ENCODE measurements around the gene LRP2. TPM values are rescaled to one million over a fixed set of nuclear protein-coding genes. Genes with fewer than 3 reads are reported as not detected.

The LRP2 gene
- total and polyA plus RNA-seq, 2 experiments from 2014 or later = 0.68 to 2.7 TPM

GRCh38 chr2:169329688-169330554 lies 32.4 kb downstream of the LRP2 start (continued):
- TF ChIP-seq, protein P1, sequence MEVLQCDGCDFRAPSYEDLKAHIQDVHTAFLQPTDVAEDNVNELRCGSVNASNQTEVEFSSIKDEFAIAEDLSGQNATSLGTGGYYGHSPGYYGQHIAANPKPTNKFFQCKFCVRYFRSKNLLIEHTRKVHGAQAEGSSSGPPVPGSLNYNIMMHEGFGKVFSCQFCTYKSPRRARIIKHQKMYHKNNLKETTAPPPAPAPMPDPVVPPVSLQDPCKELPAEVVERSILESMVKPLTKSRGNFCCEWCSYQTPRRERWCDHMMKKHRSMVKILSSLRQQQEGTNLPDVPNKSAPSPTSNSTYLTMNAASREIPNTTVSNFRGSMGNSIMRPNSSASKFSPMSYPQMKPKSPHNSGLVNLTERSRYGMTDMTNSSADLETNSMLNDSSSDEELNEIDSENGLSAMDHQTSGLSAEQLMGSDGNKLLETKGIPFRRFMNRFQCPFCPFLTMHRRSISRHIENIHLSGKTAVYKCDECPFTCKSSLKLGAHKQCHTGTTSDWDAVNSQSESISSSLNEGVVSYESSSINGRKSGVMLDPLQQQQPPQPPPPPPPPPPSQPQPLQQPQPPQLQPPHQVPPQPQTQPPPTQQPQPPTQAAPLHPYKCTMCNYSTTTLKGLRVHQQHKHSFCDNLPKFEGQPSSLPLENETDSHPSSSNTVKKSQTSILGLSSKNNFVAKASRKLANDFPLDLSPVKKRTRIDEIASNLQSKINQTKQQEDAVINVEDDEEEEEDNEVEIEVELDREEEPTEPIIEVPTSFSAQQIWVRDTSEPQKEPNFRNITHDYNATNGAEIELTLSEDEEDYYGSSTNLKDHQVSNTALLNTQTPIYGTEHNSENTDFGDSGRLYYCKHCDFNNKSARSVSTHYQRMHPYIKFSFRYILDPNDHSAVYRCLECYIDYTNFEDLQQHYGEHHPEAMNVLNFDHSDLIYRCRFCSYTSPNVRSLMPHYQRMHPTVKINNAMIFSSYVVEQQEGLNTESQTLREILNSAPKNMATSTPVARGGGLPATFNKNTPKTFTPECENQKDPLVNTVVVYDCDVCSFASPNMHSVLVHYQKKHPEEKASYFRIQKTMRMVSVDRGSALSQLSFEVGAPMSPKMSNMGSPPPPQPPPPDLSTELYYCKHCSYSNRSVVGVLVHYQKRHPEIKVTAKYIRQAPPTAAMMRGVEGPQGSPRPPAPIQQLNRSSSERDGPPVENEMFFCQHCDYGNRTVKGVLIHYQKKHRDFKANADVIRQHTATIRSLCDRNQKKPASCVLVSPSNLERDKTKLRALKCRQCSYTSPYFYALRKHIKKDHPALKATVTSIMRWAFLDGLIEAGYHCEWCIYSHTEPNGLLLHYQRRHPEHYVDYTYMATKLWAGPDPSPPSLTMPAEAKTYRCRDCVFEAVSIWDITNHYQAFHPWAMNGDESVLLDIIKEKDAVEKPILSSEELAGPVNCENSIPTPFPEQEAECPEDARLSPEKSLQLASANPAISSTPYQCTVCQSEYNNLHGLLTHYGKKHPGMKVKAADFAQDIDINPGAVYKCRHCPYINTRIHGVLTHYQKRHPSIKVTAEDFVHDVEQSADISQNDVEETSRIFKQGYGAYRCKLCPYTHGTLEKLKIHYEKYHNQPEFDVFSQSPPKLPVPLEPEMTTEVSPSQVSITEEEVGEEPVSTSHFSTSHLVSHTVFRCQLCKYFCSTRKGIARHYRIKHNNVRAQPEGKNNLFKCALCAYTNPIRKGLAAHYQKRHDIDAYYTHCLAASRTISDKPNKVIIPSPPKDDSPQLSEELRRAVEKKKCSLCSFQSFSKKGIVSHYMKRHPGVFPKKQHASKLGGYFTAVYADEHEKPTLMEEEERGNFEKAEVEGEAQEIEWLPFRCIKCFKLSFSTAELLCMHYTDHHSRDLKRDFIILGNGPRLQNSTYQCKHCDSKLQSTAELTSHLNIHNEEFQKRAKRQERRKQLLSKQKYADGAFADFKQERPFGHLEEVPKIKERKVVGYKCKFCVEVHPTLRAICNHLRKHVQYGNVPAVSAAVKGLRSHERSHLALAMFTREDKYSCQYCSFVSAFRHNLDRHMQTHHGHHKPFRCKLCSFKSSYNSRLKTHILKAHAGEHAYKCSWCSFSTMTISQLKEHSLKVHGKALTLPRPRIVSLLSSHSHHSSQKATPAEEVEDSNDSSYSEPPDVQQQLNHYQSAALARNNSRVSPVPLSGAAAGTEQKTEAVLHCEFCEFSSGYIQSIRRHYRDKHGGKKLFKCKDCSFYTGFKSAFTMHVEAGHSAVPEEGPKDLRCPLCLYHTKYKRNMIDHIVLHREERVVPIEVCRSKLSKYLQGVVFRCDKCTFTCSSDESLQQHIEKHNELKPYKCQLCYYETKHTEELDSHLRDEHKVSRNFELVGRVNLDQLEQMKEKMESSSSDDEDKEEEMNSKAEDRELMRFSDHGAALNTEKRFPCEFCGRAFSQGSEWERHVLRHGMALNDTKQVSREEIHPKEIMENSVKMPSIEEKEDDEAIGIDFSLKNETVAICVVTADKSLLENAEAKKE (CRISPR knock-in tag; IDR thresholded peaks at IDR 0.05) = no peak
- TF ChIP-seq STAT1 (IDR thresholded peaks at IDR 0.05; ENCODE audit: unreplicated experiment) = no peak
- TF ChIP-seq, protein P2, sequence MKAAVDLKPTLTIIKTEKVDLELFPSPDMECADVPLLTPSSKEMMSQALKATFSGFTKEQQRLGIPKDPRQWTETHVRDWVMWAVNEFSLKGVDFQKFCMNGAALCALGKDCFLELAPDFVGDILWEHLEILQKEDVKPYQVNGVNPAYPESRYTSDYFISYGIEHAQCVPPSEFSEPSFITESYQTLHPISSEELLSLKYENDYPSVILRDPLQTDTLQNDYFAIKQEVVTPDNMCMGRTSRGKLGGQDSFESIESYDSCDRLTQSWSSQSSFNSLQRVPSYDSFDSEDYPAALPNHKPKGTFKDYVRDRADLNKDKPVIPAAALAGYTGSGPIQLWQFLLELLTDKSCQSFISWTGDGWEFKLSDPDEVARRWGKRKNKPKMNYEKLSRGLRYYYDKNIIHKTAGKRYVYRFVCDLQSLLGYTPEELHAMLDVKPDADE (IDR thresholded peaks at IDR 0.05) = no peak
- TF ChIP-seq EZH2phosphoT487 (IDR thresholded peaks at IDR 0.05; ENCODE audit: unreplicated experiment) = no peak
- TF ChIP-seq, protein P3, sequence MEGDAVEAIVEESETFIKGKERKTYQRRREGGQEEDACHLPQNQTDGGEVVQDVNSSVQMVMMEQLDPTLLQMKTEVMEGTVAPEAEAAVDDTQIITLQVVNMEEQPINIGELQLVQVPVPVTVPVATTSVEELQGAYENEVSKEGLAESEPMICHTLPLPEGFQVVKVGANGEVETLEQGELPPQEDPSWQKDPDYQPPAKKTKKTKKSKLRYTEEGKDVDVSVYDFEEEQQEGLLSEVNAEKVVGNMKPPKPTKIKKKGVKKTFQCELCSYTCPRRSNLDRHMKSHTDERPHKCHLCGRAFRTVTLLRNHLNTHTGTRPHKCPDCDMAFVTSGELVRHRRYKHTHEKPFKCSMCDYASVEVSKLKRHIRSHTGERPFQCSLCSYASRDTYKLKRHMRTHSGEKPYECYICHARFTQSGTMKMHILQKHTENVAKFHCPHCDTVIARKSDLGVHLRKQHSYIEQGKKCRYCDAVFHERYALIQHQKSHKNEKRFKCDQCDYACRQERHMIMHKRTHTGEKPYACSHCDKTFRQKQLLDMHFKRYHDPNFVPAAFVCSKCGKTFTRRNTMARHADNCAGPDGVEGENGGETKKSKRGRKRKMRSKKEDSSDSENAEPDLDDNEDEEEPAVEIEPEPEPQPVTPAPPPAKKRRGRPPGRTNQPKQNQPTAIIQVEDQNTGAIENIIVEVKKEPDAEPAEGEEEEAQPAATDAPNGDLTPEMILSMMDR (conservative IDR thresholded peaks at IDR 0.05; ENCODE audit: low read depth in 2 of 2) = no peak
- TF ChIP-seq POLR2AphosphoS5 (IDR thresholded peaks at IDR 0.05; ENCODE audit: low read depth) = no peak
- no peak for TF ChIP-seq REST (IDR thresholded peaks at IDR 0.05; ENCODE audit: unreplicated experiment)

Measured in GM23338 (cell line).